AG09309 (cell line): ENCODE measurements around the gene LRRC26.

Experiments used
- DNase-seq: peaks from one replicate; pipeline ENCODE4 v3.0.0-alpha.2; 2010; ENCODE audit warnings: low read depth
- H3K4me3 ChIP-seq: 2 replicates; pipeline ENCODE4 v1.5.1; 2011; ENCODE audit warnings: mild to moderate bottlenecking, low read depth, low read length, moderate library complexity; ENCODE audit not compliant: control insufficient read depth
- TF ChIP-seq, protein P1 (sequence below): IDR thresholded peaks from 2 replicates; pipeline ENCODE4 v1.5.1; 2011; ENCODE audit warnings: mild to moderate bottlenecking, low read depth, low read length, inconsistent platforms; ENCODE audit not compliant: insufficient read depth, control insufficient read depth; ENCODE audit errors: missing control alignments

The LRRC26 gene

GRCh38 chr9:137183980-137184595, 14.2 kb upstream of the LRRC26 start:
- DNase-seq: no peak
- H3K4me3 ChIP-seq: no peak overlapping the region
- TF ChIP-seq, protein P1, sequence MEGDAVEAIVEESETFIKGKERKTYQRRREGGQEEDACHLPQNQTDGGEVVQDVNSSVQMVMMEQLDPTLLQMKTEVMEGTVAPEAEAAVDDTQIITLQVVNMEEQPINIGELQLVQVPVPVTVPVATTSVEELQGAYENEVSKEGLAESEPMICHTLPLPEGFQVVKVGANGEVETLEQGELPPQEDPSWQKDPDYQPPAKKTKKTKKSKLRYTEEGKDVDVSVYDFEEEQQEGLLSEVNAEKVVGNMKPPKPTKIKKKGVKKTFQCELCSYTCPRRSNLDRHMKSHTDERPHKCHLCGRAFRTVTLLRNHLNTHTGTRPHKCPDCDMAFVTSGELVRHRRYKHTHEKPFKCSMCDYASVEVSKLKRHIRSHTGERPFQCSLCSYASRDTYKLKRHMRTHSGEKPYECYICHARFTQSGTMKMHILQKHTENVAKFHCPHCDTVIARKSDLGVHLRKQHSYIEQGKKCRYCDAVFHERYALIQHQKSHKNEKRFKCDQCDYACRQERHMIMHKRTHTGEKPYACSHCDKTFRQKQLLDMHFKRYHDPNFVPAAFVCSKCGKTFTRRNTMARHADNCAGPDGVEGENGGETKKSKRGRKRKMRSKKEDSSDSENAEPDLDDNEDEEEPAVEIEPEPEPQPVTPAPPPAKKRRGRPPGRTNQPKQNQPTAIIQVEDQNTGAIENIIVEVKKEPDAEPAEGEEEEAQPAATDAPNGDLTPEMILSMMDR: no peak

DNA sequence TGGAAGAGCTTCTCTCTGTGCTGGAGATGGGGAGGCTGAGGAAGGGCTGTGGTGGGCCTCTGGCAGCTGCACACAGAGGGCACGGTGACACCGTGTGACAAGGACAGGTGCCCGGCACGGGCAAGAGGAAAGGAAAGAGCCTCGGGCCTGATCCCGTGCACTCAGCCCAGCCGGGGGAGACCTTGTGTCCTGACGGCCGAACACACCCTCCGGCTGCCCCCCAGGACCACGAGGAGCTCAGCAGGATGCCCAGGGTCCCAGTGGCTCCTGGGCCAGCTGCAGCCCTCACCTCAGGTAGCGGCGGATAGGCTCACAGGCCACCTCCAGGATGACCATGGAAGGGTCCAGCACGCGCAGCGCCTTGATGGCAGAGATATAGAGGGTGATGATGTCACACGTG, 13.0 kb upstream of the LRRC26 start:
- no peak for DNase-seq

GRCh38 chr9:137181680-137182079, 11.8 kb upstream of the LRRC26 start:
- H3K4me3 ChIP-seq: no peak overlapping the region
- no peak for DNase-seq
- TF ChIP-seq, protein P1: no peak

More for the DNA sequence above, 13.0 kb upstream of the LRRC26 start:
- no peak overlapping the region for H3K4me3 ChIP-seq
- TF ChIP-seq, protein P1: no peak

DNA sequence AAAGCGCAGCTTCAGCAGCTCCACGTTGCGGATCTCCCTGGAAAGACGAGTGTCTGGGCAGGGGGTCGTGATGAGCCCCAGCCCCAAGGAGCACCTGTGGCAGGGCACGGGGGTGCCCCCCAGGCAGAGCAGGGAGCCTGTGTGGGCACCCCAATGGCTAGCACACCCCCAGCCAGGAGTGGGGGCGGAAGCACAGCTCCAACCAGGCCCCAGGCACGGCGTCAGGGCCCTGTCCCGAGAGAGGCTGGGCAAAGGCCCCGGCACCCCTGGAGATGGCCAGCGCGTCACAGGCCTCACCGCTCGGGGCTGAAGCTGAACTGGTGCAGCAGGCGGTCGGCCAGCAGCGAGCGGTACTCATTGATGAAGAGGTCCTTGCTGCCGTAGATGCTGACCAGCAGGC, 10.6 kb upstream of the LRRC26 start:
- TF ChIP-seq, protein P1: no peak
- no peak overlapping the region for H3K4me3 ChIP-seq
- no peak for DNase-seq

GRCh38 chr9:137179761-137180160, 9.9 kb upstream of the LRRC26 start:
- no peak overlapping the region for H3K4me3 ChIP-seq
- TF ChIP-seq, protein P1: no peak
- DNase-seq: no peak

GRCh38 chr9:137178939-137179630, 9.2 kb upstream of the LRRC26 start:
- no peak overlapping the region for H3K4me3 ChIP-seq
- DNase-seq: no peak
- TF ChIP-seq, protein P1: no peak
